A549 (cell line): Measurements from ENCODE around the gene PUS1. TPM values are rescaled to one million over a fixed set of nuclear protein-coding genes. Genes with fewer than 3 reads are reported as not detected.

Experiments used
- ATAC-seq, 2 experiments: fragments of 200-7000 bp in 1 of 2; fragments of >200 bp in 1 of 2; cut with Nextera tagmentation in 1 of 2; cut with Tn5 transposase in 1 of 2; 3 replicates each; pipeline versions ENCODE4 v1.8.0 to v1.9.1; 2018 to 2020; ENCODE audit warnings: mild to moderate bottlenecking in 1 of 2, moderate library complexity in 1 of 2
- CTCF ChIA-PET: fragments of 300-600 bp; sonication (Branson Sonifier 250); formaldehyde crosslinking; extraction: SDS; loops from one replicate; lab custom pipeline; 2021; ENCODE audit warnings: antibody characterized with exemption, inconsistent platforms; lab: Yijun Ruan, JAX
- POLR2A ChIA-PET: fragments of 350-600 bp; formaldehyde crosslinking; extraction: SDS; loops from one replicate; lab custom pipeline; 2021; ENCODE audit warnings: antibody characterized with exemption, inconsistent platforms; lab: Yijun Ruan, JAX
- DNase-seq, 2 experiments: peaks; one replicate each; pipeline versions ENCODE4 v3.0.0 to v3.0.0-alpha.2; 2011 to 2016; ENCODE audit warnings: low read depth in 1 of 2, low spot score in 1 of 2
- FAIRE-seq: peaks from 2 replicates; lab custom pipeline; 2011; peaks lifted over from hg19 to GRCh38; lab: Jason Lieb, UNC
- H3K27ac ChIP-seq, 2 experiments: fragments of >200 bp; sonication (Bioruptor Twin); formaldehyde crosslinking; 3 replicates each; pipeline ENCODE4 v1.5.1; 2016 to 2017
- H3K4me1 ChIP-seq: fragments of >200 bp; sonication (Bioruptor Twin); formaldehyde crosslinking; 3 replicates; pipeline ENCODE4 v1.6.1; 2016
- H3K4me2 ChIP-seq: fragments of >200 bp; sonication (Bioruptor Twin); formaldehyde crosslinking; 3 replicates; pipeline ENCODE4 v1.6.1; 2016
- H3K4me3 ChIP-seq: fragments of >200 bp; sonication (Bioruptor Twin); formaldehyde crosslinking; 3 replicates; pipeline ENCODE4 v1.5.1; 2016
- H3K9me3 ChIP-seq: fragments of >200 bp; sonication (Bioruptor Twin); formaldehyde crosslinking; 3 replicates; pipeline ENCODE4 v1.6.1; 2016
- BHLHE40 ChIP-seq: IDR thresholded peaks from 2 replicates; pipeline ENCODE4 v1.6.1; 2012; ENCODE audit warnings: low read depth, low read length, inconsistent platforms
- CEBPB ChIP-seq, 2 experiments: fragments of >200 bp in 1 of 2; sonication (Bioruptor Twin) in 1 of 2; formaldehyde crosslinking in 1 of 2; IDR thresholded peaks; 2 replicates each; pipeline ENCODE4 v1.6.1; 2012 to 2016
- CHD4 ChIP-seq: fragments of 200-600 bp; sonication (generic); IDR thresholded peaks from 2 replicates; pipeline ENCODE4 v1.6.1; 2016; ENCODE audit warnings: antibody characterized with exemption, mild to moderate bottlenecking, borderline replicate concordance
- EHMT2 ChIP-seq: fragments of 200-600 bp; sonication (generic); IDR thresholded peaks from 2 replicates; pipeline ENCODE4 v1.6.1; 2016; ENCODE audit warnings: antibody characterized with exemption, low read depth, mild to moderate bottlenecking, moderate library complexity
- ESRRA ChIP-seq: fragments of 150-350 bp; IDR thresholded peaks from 2 replicates; pipeline ENCODE4 v1.6.1; 2014; ENCODE audit warnings: mild to moderate bottlenecking, low read length, borderline replicate concordance
- GATA3 ChIP-seq: IDR thresholded peaks from 2 replicates; pipeline ENCODE4 v1.6.1; 2012; ENCODE audit warnings: borderline replicate concordance
- HDAC2 ChIP-seq: fragments of 200-600 bp; sonication (generic); IDR thresholded peaks from 2 replicates; pipeline ENCODE4 v1.6.1; 2016
- HEYL ChIP-seq: fragments of 250-450 bp; sonication (Bioruptor Pico); IDR thresholded peaks from 2 replicates; pipeline ENCODE4 v1.8.0; 2021; ENCODE audit warnings: mild to moderate bottlenecking, moderate library complexity
- HOXA7 ChIP-seq: fragments of 250-450 bp; sonication (Bioruptor Pico); IDR thresholded peaks from 2 replicates; pipeline ENCODE4 v1.5.0; 2020; ENCODE audit warnings: mild to moderate bottlenecking, moderate library complexity
- HOXB13 ChIP-seq: fragments of 250-450 bp; sonication (Bioruptor Pico); IDR thresholded peaks from 2 replicates; pipeline ENCODE4 v1.5.0; 2020; ENCODE audit warnings: low read depth, mild to moderate bottlenecking, moderate library complexity
- HOXB5 ChIP-seq: fragments of 250-450 bp; sonication (Bioruptor Pico); IDR thresholded peaks from 2 replicates; pipeline ENCODE4 v1.5.0; 2020; ENCODE audit warnings: mild to moderate bottlenecking, moderate library complexity
- JUN ChIP-seq, 2 experiments: fragments of >200 bp; sonication (Bioruptor Twin); formaldehyde crosslinking; IDR thresholded peaks; 2 replicates in 1 of 2; 3 replicates in 1 of 2; pipeline ENCODE4 v1.6.1; 2016 to 2017
- MAFK ChIP-seq: fragments of 450-650 bp; IDR thresholded peaks from 2 replicates; pipeline ENCODE4 v1.6.1; 2014; ENCODE audit not compliant: partially characterized antibody
- MAZ ChIP-seq: fragments of 150-350 bp; IDR thresholded peaks from 2 replicates; pipeline ENCODE4 v1.6.1; 2014; ENCODE audit warnings: antibody characterized with exemption, low read depth, low read length, borderline replicate concordance
- NR3C1 ChIP-seq: fragments of >200 bp; sonication (Bioruptor Twin); formaldehyde crosslinking; IDR thresholded peaks from 3 replicates; pipeline ENCODE4 v1.6.1; 2017
- PHF8 ChIP-seq: fragments of 200-600 bp; sonication (generic); IDR thresholded peaks from 2 replicates; pipeline ENCODE4 v1.6.1; 2016; ENCODE audit warnings: low read depth, mild to moderate bottlenecking, antibody characterized with exemption, moderate library complexity, borderline replicate concordance
- POLR2A ChIP-seq: IDR thresholded peaks from 2 replicates; pipeline ENCODE4 v1.6.1; 2012; ENCODE audit warnings: mild to moderate bottlenecking, low read length
- POLR2AphosphoS2 ChIP-seq: conservative IDR thresholded peaks from 2 replicates; pipeline ENCODE4 v1.6.1; 2012; ENCODE audit warnings: low read length, improper control_type of control experiment, inconsistent platforms
- RCOR1 ChIP-seq: fragments of 150-350 bp; IDR thresholded peaks from 2 replicates; pipeline ENCODE4 v1.6.1; 2014; ENCODE audit warnings: antibody characterized with exemption, low read length, low read depth
- SMC3 ChIP-seq: fragments of >200 bp; sonication (Bioruptor Twin); formaldehyde crosslinking; IDR thresholded peaks from 3 replicates; pipeline ENCODE4 v1.6.1; 2018; ENCODE audit warnings: inconsistent platforms
- SREBF2 ChIP-seq: fragments of 450-650 bp; IDR thresholded peaks from 2 replicates; pipeline ENCODE4 v1.6.1; 2014; ENCODE audit warnings: mild to moderate bottlenecking, moderate library complexity
- TP53 ChIP-seq: fragments of 250-450 bp; sonication (Bioruptor Pico); IDR thresholded peaks from 2 replicates; pipeline ENCODE4 v1.5.0; 2021; ENCODE audit warnings: mild to moderate bottlenecking, moderate library complexity
- WGBS: methylation state at CpG from one replicate; pipeline ENCODE4 v1.1.6; 2017; ENCODE audit errors: missing lambda C conversion rate; 5-methylcytosine and 5-hydroxymethylcytosine counted together
- polyA plus RNA-seq, 4 experiments: library from polyadenylated mRNA; depleted of rRNA in 3 of 4; stranded (reverse); fragments of >200 nt; fragmentation: RNase III in 1 of 4; extraction: RNeasy Plus Mini Kit Qiagen cat#74134 plus additional on column Dnase treatment in 1 of 4; gene quantifications; 2 replicates in 3 of 4; 3 replicates in 1 of 4; pipeline ENCODE4 v1.2.3, GENCODE V29; 2011 to 2017
- TF ChIP-seq, protein P1 (sequence below): fragments of 450-650 bp; IDR thresholded peaks from 2 replicates; pipeline ENCODE4 v1.6.1; 2014; ENCODE audit warnings: antibody characterized with exemption
- TF ChIP-seq, protein P2 (sequence below): fragments of >200 bp; sonication (Bioruptor Twin); formaldehyde crosslinking; IDR thresholded peaks from 3 replicates; pipeline ENCODE4 v1.5.1; 2016
- TF ChIP-seq, protein P3 (sequence below): fragments of 250-450 bp; sonication (Bioruptor Pico); IDR thresholded peaks from 2 replicates; pipeline ENCODE4 v1.5.0; 2021; ENCODE audit warnings: mild to moderate bottlenecking, moderate library complexity, borderline replicate concordance
- TF ChIP-seq, protein P4 (sequence below): fragments of 200-600 bp; sonication (generic); IDR thresholded peaks from 2 replicates; pipeline ENCODE4 v1.6.1; 2016; ENCODE audit warnings: antibody characterized with exemption, mild to moderate bottlenecking, moderate library complexity

The PUS1 gene
- polyA plus RNA-seq, 2 of the 4 experiments (the other 2 are of a cell fraction): 51.1 to 62.8 TPM

DNA sequence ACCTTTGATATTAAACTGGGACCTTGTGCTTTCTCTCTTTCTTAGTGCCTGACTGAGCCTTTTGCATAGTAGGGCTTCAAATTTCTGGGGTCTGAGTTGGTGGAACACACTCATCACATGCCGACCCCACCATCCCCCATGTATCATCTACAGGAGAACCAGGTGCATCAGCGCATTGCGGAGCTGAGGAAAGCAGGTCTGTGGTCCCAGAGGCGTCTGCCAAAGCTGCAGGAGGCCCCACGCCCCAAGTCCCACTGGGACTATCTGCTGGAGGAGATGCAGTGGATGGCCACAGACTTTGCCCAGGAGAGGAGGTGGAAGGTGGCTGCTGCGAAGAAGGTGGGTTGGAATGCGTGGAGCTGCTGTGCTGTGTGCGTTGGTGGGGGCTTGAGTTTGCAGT lies 58.5 kb downstream of the PUS1 start:
- CTCF ChIA-PET: interaction anchor here (3.1 to 3.2 kb wide), 2 partner anchors 15 to 136 kb away, joined by 13 read pairs; no protein-coding TSS in a partner anchor
- ATAC-seq: no peak

DNA sequence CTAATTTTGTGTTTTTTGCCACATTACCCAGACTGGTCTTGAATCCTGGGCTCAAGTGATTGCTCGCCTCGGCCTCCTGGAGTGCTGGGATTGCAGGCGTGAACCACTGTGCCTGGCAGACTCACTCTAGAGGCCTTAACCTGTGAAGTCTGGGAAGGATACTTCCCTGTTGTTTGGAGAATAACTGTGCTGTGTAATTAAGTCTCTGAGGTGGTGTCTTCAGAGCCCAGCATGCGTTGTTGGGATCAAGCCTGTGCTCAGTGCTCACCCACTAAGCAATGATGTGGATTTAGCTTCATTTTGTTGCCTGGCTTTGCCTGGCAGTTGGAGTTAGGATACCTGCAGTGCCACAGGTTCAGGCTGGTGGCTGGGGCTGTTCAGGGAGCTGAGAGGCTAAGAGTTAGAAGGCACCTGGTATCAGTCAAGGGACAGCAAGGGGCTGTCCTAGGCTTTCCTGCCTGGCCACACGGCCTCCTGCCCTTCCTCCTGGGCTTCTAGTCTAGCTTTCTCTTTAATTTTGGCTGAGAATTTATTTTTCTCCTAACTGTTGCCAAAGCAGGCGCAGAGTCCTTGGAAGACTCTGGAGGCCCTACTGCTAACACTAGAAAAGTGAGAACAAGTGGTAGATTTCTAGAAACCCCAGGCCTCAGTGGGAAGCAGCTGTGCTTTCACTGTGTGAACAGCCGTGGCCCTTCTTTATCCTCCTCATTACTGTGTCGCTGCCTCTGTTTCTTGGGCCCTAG lies 59.1 kb downstream of the PUS1 start:
- TF ChIP-seq TP53 (CRISPR knock-in tag) (no peak), PHF8 (no peak), EHMT2 (no peak), CEBPB (IDR thresholded peaks at IDR 0.05) (no peak)
- TF ChIP-seq, protein P1, sequence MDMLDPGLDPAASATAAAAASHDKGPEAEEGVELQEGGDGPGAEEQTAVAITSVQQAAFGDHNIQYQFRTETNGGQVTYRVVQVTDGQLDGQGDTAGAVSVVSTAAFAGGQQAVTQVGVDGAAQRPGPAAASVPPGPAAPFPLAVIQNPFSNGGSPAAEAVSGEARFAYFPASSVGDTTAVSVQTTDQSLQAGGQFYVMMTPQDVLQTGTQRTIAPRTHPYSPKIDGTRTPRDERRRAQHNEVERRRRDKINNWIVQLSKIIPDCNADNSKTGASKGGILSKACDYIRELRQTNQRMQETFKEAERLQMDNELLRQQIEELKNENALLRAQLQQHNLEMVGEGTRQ: no peak
- no peak overlapping the region for H3K4me2 ChIP-seq
- no peak overlapping the region for H3K4me3 ChIP-seq
- DNase-seq: no peak
- peaks cover 11% of the 10 kb centered on the region for H3K4me1 ChIP-seq
- WGBS: 94% methylated on average over 8 of the region's 8 CpGs
- no peak for ATAC-seq
- FAIRE-seq: no peak
- ChIA-PET CTCF (interaction anchor here (0.6 to 3.2 kb wide), 5 partner anchors 10 to 174 kb away, joined by 3 to 13 read pairs (median 3); no protein-coding TSS in a partner anchor), POLR2A (no interaction called here)
- no peak overlapping the region; a peak in 1 of 6 replicates for H3K27ac ChIP-seq
- no peaks in the 10 kb centered on the region for H3K9me3 ChIP-seq

More for the DNA sequence above, 58.5 kb downstream of the PUS1 start:
- WGBS: 88% methylated on average over 8 of the region's 8 CpGs
- H3K4me1 ChIP-seq: peaks cover 11% of the 10 kb centered on the region
- H3K9me3 ChIP-seq: no peaks in the 10 kb centered on the region
- FAIRE-seq: no peak
- TF ChIP-seq HOXB5 (CRISPR knock-in tag): no peak
- TF ChIP-seq ESRRA: no peak
- no peak for TF ChIP-seq POLR2A
- TF ChIP-seq JUN (IDR thresholded peaks at IDR 0.05): no peak
- no peak for TF ChIP-seq SREBF2
- no peak for TF ChIP-seq POLR2AphosphoS2
- no peak for TF ChIP-seq CHD4
- TF ChIP-seq HDAC2: no peak
- TF ChIP-seq MAFK: no peak
- TF ChIP-seq, protein P2, sequence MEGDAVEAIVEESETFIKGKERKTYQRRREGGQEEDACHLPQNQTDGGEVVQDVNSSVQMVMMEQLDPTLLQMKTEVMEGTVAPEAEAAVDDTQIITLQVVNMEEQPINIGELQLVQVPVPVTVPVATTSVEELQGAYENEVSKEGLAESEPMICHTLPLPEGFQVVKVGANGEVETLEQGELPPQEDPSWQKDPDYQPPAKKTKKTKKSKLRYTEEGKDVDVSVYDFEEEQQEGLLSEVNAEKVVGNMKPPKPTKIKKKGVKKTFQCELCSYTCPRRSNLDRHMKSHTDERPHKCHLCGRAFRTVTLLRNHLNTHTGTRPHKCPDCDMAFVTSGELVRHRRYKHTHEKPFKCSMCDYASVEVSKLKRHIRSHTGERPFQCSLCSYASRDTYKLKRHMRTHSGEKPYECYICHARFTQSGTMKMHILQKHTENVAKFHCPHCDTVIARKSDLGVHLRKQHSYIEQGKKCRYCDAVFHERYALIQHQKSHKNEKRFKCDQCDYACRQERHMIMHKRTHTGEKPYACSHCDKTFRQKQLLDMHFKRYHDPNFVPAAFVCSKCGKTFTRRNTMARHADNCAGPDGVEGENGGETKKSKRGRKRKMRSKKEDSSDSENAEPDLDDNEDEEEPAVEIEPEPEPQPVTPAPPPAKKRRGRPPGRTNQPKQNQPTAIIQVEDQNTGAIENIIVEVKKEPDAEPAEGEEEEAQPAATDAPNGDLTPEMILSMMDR: no peak
- no peak for TF ChIP-seq HOXB13 (CRISPR knock-in tag)
- no peak for TF ChIP-seq PHF8
- TF ChIP-seq, all 56 proteins: peak for 0
- POLR2A ChIA-PET: no interaction called here
- Histone ChIP-seq H3K27ac (peak overlapping the region; percentile 43 to 68; a peak in 4 of 6 replicates), H3K4me3 (no peak overlapping the region), H3K4me2 (no peak overlapping the region)
- DNase-seq: no peak

DNA sequence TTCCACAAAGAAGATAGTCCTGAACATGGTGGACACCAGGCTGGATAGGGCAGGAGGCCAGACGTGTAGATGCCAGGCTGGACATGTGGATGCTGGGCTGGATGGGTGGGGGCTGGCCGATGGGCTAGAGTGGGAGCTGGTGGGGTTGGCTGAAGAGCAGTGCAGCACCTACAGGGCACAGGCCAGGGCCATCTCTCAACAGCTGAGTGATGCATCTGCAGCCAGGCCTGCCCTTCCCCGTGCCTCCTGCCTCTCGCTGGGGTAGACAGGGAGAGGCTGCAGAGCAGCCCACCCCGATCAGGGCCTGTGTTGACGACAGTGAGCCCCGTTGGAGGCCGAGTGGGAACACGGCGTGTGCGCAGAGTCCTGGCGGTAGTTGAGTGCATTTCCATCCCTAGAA lies 59.9 kb downstream of the PUS1 start:
- WGBS: 89% methylated on average over 10 of the region's 12 CpGs
- no peak for DNase-seq
- Histone ChIP-seq H3K27ac (no peak overlapping the region), H3K4me2 (no peak overlapping the region), H3K9me3 (no peaks in the 10 kb centered on the region), H3K4me3 (no peak overlapping the region), H3K4me1 (peaks cover 11% of the 10 kb centered on the region)
- ATAC-seq: no peak; a peak in 1 of 6 replicates
- ChIA-PET POLR2A (no interaction called here), CTCF (interaction anchor here (0.6 to 3.2 kb wide), 5 partner anchors 11 to 175 kb away, joined by 3 to 13 read pairs (median 3); no protein-coding TSS in a partner anchor)
- FAIRE-seq: no peak
- TF ChIP-seq MAZ: no peak
- no peak for TF ChIP-seq NR3C1
- no peak for TF ChIP-seq GATA3
- TF ChIP-seq CHD4: no peak
- no peak for TF ChIP-seq HOXA7 (CRISPR knock-in tag)
- TF ChIP-seq, protein P3, sequence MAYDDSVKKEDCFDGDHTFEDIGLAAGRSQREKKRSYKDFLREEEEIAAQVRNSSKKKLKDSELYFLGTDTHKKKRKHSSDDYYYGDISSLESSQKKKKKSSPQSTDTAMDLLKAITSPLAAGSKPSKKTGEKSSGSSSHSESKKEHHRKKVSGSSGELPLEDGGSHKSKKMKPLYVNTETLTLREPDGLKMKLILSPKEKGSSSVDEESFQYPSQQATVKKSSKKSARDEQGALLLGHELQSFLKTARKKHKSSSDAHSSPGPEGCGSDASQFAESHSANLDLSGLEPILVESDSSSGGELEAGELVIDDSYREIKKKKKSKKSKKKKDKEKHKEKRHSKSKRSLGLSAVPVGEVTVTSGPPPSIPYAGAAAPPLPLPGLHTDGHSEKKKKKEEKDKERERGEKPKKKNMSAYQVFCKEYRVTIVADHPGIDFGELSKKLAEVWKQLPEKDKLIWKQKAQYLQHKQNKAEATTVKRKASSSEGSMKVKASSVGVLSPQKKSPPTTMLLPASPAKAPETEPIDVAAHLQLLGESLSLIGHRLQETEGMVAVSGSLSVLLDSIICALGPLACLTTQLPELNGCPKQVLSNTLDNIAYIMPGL (CRISPR knock-in tag): no peak
- no peak for TF ChIP-seq SMC3
- TF ChIP-seq POLR2A: no peak
- TF ChIP-seq BHLHE40: no peak
- TF ChIP-seq CEBPB (IDR thresholded peaks at IDR 0.05): no peak
- TF ChIP-seq, protein P4, sequence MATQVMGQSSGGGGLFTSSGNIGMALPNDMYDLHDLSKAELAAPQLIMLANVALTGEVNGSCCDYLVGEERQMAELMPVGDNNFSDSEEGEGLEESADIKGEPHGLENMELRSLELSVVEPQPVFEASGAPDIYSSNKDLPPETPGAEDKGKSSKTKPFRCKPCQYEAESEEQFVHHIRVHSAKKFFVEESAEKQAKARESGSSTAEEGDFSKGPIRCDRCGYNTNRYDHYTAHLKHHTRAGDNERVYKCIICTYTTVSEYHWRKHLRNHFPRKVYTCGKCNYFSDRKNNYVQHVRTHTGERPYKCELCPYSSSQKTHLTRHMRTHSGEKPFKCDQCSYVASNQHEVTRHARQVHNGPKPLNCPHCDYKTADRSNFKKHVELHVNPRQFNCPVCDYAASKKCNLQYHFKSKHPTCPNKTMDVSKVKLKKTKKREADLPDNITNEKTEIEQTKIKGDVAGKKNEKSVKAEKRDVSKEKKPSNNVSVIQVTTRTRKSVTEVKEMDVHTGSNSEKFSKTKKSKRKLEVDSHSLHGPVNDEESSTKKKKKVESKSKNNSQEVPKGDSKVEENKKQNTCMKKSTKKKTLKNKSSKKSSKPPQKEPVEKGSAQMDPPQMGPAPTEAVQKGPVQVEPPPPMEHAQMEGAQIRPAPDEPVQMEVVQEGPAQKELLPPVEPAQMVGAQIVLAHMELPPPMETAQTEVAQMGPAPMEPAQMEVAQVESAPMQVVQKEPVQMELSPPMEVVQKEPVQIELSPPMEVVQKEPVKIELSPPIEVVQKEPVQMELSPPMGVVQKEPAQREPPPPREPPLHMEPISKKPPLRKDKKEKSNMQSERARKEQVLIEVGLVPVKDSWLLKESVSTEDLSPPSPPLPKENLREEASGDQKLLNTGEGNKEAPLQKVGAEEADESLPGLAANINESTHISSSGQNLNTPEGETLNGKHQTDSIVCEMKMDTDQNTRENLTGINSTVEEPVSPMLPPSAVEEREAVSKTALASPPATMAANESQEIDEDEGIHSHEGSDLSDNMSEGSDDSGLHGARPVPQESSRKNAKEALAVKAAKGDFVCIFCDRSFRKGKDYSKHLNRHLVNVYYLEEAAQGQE: no peak
- no peak for TF ChIP-seq SREBF2
- TF ChIP-seq RCOR1: no peak
- TF ChIP-seq HEYL (CRISPR knock-in tag): no peak
